ENCODE measurements around the gene TAT. TPM values are rescaled to one million over a fixed set of nuclear protein-coding genes. Genes with fewer than 3 reads are reported as not detected.
A peak's percentile ranks its signal among the peaks of the same experiment; 100 is the strongest.

Gene TAT
- total and polyA plus RNA-seq, 4 donors = 10.6 to 540 (median 433) TPM

GRCh38 chr16:71559855-71560254 is 17.0 kb downstream of the TAT start:
- Histone ChIP-seq H3K9me3 (ENCODE audit: control insufficient read depth in 4 of 4, low read length in 3 of 4) (no peaks in the 10 kb centered on the region), H3K27me3 (ENCODE audit: control insufficient read depth in 4 of 4, insufficient read depth in 4 of 4, low read length in 3 of 4) (no peaks in the 10 kb centered on the region), H3K9ac (ENCODE audit: low read depth in 1 of 2, low read length in 2 of 2) (no peak overlapping the region), H3K4me1 (ENCODE audit: control insufficient read depth in 4 of 4, insufficient read depth in 4 of 4, low read length in 3 of 4) (peaks cover 0 to 7% (median 5%) of the 10 kb centered on the region in 4 donors), H3K36me3 (ENCODE audit: control insufficient read depth in 4 of 4, insufficient read depth in 3 of 4, low read depth in 1 of 4, low read length in 3 of 4) (no peaks in the 10 kb centered on the region), H3K4me3 (ENCODE audit: low read depth in 1 of 3, low read length in 3 of 3) (no peak overlapping the region), H3K27ac (ENCODE audit: low read depth in 1 of 2, low read length in 2 of 2) (no peak overlapping the region)
- TF ChIP-seq HNF4A (conservative IDR thresholded peaks at IDR 0.05) = no peak
- TF ChIP-seq SP1 (IDR thresholded peaks at IDR 0.05) = no peak
- TF ChIP-seq RXRA (IDR thresholded peaks at IDR 0.05) = no peak
- no peak for TF ChIP-seq FOXA2 (IDR thresholded peaks at IDR 0.05)
- no peak for TF ChIP-seq EGR1 (IDR thresholded peaks at IDR 0.05; ENCODE audit: low read depth in 2 of 2)
- TF ChIP-seq REST (IDR thresholded peaks at IDR 0.05) = no peak
- TF ChIP-seq RAD21 (IDR thresholded peaks at IDR 0.05) = no peak
- TF ChIP-seq ZBTB33 (IDR thresholded peaks at IDR 0.05) = no peak
- no peak for TF ChIP-seq JUND (IDR thresholded peaks at IDR 0.05)
- no peak for TF ChIP-seq GABPA (IDR thresholded peaks at IDR 0.05 in 1 of 2, conservative IDR thresholded peaks at IDR 0.05 in 1 of 2)
- no peak for DNase-seq (ENCODE audit: low spot score)

- 73% methylated on average over 3 of the region's 3 CpGs for WGBS
- Histone ChIP-seq H3K9me3 (ENCODE audit: control insufficient read depth in 4 of 4, low read length in 3 of 4) (no peaks in the 10 kb centered on the region), H3K27me3 (ENCODE audit: control insufficient read depth in 4 of 4, insufficient read depth in 4 of 4, low read length in 3 of 4) (no peaks in the 10 kb centered on the region), H3K9ac (ENCODE audit: low read depth in 1 of 2, low read length in 2 of 2) (peak overlapping the region in 1 of 2 donors; percentile 41), H3K27ac (ENCODE audit: low read depth in 1 of 2, low read length in 2 of 2) (peak overlapping the region; percentile 44 to 46), H3K4me1 (ENCODE audit: control insufficient read depth in 4 of 4, insufficient read depth in 4 of 4, low read length in 3 of 4) (peaks cover 0 to 3% (median 0%) of the 10 kb centered on the region in 4 donors), H3K4me3 (ENCODE audit: low read depth in 1 of 3, low read length in 3 of 3) (no peak overlapping the region), H3K36me3 (ENCODE audit: control insufficient read depth in 4 of 4, insufficient read depth in 3 of 4, low read depth in 1 of 4, low read length in 3 of 4) (no peaks in the 10 kb centered on the region)
- DNase-seq (ENCODE audit: low spot score) = no peak
- TF ChIP-seq GABPA (IDR thresholded peaks at IDR 0.05 in 1 of 2, conservative IDR thresholded peaks at IDR 0.05 in 1 of 2) (peak in 1 of 2 donors; percentile 22), HNF4A (conservative IDR thresholded peaks at IDR 0.05) (peak; percentile 92 to 95), CTCF (IDR thresholded peaks at IDR 0.05; ENCODE audit: low read depth, low read length, missing input control) (no peak), ZBTB33 (IDR thresholded peaks at IDR 0.05) (peak; percentile 24), TAF1 (conservative IDR thresholded peaks at IDR 0.05) (no peak), ATF3 (IDR thresholded peaks at IDR 0.05) (peak; percentile 75), RXRA (IDR thresholded peaks at IDR 0.05) (peak in 1 of 2 donors; percentile 82), RAD21 (IDR thresholded peaks at IDR 0.05) (peak in 1 of 2 donors; percentile 15), REST (IDR thresholded peaks at IDR 0.05) (peak; percentile 74), EGR1 (IDR thresholded peaks at IDR 0.05; ENCODE audit: low read depth in 2 of 2) (peak in 1 of 2 donors; percentile 52), YY1 (IDR thresholded peaks at IDR 0.05) (peak; percentile 59), NR2F2 (IDR thresholded peaks at IDR 0.05) (no peak), JUND (IDR thresholded peaks at IDR 0.05) (peak; percentile 90 to 96), MAX (IDR thresholded peaks at IDR 0.05) (peak; percentile 49), HNF4G (IDR thresholded peaks at IDR 0.05) (peak; percentile 78)
Measured at GRCh38 chr16:71557954-71558582, 18.8 kb downstream of the TAT start.

Measured in liver (tissue), 9 donors.